ENCODE data around the gene GULP1.

- TF ChIP-seq CTCF (optimal IDR thresholded peaks at IDR 0.05 in 1 of 3, IDR thresholded peaks at IDR 0.05 in 1 of 3, conservative IDR thresholded peaks at IDR 0.05 in 1 of 3; ENCODE audit: extremely low read depth in 1 of 3, insufficient read depth in 2 of 3, low read length in 3 of 3) = no peak
- TF ChIP-seq EZH2 (IDR thresholded peaks at IDR 0.05; ENCODE audit: low read length) = no peak
Measured at GRCh38 chr2:188439986-188440385, 148.3 kb downstream of the GULP1 start.
